Left forelimb (tissue), 1 donor: ENCODE measurements around the gene CD1C.
"Not testable (repeated sequence)": the region's sequence is repeated elsewhere in the genome, so short reads cannot be mapped to it uniquely, and the experiment has no call there.

Source experiments
- DNase-seq: peaks from one replicate; pipeline ENCODE4 v3.0.0-alpha.2; 2018; ENCODE audit warnings: low spot score

Gene CD1C

GRCh38 chr1:158329300-158329699, 39.6 kb downstream of the CD1C start:
- DNase-seq: no peak

- DNase-seq: no peak
Measured at GRCh38 chr1:158329733-158330132, 40.0 kb downstream of the CD1C start.

- DNase-seq: no peak
Measured at GRCh38 chr1:158330391-158331105, 40.8 kb downstream of the CD1C start.

- no peak for DNase-seq
Measured at GRCh38 chr1:158331106-158331425, 41.3 kb downstream of the CD1C start.

- DNase-seq: no peak
Measured at GRCh38 chr1:158331481-158332150, 41.9 kb downstream of the CD1C start, which contains the start of gene CD1B. CD1B (minus strand) TSS chr1:158331531; CDS start chr1:158331423, 108 bp downstream.

GRCh38 chr1:158333405-158334155, 43.9 kb downstream of the CD1C start:
- DNase-seq: no peak

- DNase-seq: no peak
Measured at GRCh38 chr1:158334526-158335212, 44.9 kb downstream of the CD1C start.

- DNase-seq: no peak
Measured at GRCh38 chr1:158335213-158335532, 45.5 kb downstream of the CD1C start.

- not testable (repeated sequence) for DNase-seq
Measured at GRCh38 chr1:158336413-158336812, 46.7 kb downstream of the CD1C start.
